HepG2 (cell line): ENCODE data around the gene TAF6L. TPM values are rescaled to one million over a fixed set of nuclear protein-coding genes. Genes with fewer than 3 reads are reported as not detected.

Source experiments
- ATF7-NPFF ChIP-seq: sonication (generic); formaldehyde crosslinking; IDR thresholded peaks from 2 replicates; pipeline ENCODE4 v1.8.1; 2023; ENCODE audit warnings: mild to moderate bottlenecking, low read depth, missing genetic modification reagents, moderate library complexity
- E2F2 ChIP-seq: sonication (generic); formaldehyde crosslinking; IDR thresholded peaks from 2 replicates; pipeline ENCODE4 v1.4.0; 2020; ENCODE audit warnings: missing genetic modification reagents, borderline replicate concordance
- HOXD1 ChIP-seq: sonication (generic); formaldehyde crosslinking; IDR thresholded peaks from 2 replicates; pipeline ENCODE4 v1.5.0; 2020; ENCODE audit warnings: missing genetic modification reagents
- JUN ChIP-seq: sonication (generic); formaldehyde crosslinking; IDR thresholded peaks from 2 replicates; pipeline ENCODE4 v1.4.0; 2020; ENCODE audit warnings: mild to moderate bottlenecking, missing genetic modification reagents
- LRRFIP1 ChIP-seq: sonication (generic); formaldehyde crosslinking; conservative IDR thresholded peaks from 2 replicates; pipeline ENCODE4 v1.4.0; 2020; ENCODE audit warnings: missing genetic modification reagents
- REST ChIP-seq, 2 experiments: IDR thresholded peaks; 2 replicates each; pipeline ENCODE4 v1.6.1; 2011 to 2012; ENCODE audit warnings: low read length in 2 of 2, borderline replicate concordance in 1 of 2, low read depth in 1 of 2, mild to moderate bottlenecking in 1 of 2, moderate library complexity in 1 of 2
- ZBTB8A ChIP-seq: sonication (generic); formaldehyde crosslinking; IDR thresholded peaks from 2 replicates; pipeline ENCODE4 v1.4.0; 2020; ENCODE audit warnings: mild to moderate bottlenecking, low read depth, missing genetic modification reagents, borderline replicate concordance
- ZFP37 ChIP-seq: sonication (generic); formaldehyde crosslinking; IDR thresholded peaks from 2 replicates; pipeline ENCODE4 v1.4.0; 2020; ENCODE audit warnings: missing genetic modification reagents, borderline replicate concordance
- ZNF503 ChIP-seq: sonication (generic); formaldehyde crosslinking; IDR thresholded peaks from 2 replicates; pipeline ENCODE4 v1.4.0; 2020; ENCODE audit warnings: missing genetic modification reagents
- ZNF550 ChIP-seq: sonication (generic); formaldehyde crosslinking; IDR thresholded peaks from 2 replicates; pipeline ENCODE4 v1.4.0; 2020; ENCODE audit warnings: mild to moderate bottlenecking, missing genetic modification reagents, borderline replicate concordance
- ZNF7 ChIP-seq: IDR thresholded peaks from 2 replicates; pipeline ENCODE4 v1.6.1; 2016; ENCODE audit warnings: missing biosample characterization, missing genetic modification reagents
- ZNF703 ChIP-seq: sonication (generic); formaldehyde crosslinking; IDR thresholded peaks from 2 replicates; pipeline ENCODE4 v1.5.1; 2020; ENCODE audit warnings: missing genetic modification reagents, mild to moderate bottlenecking, moderate library complexity, borderline replicate concordance
- ZNF839 ChIP-seq: sonication (generic); formaldehyde crosslinking; IDR thresholded peaks from 2 replicates; pipeline ENCODE4 v1.4.0; 2020; ENCODE audit warnings: missing genetic modification reagents, mild to moderate bottlenecking, borderline replicate concordance
- ZSCAN29 ChIP-seq: sonication (generic); formaldehyde crosslinking; conservative IDR thresholded peaks from 2 replicates; pipeline ENCODE4 v1.4.0; 2020; ENCODE audit warnings: mild to moderate bottlenecking, missing genetic modification reagents
- polyA plus RNA-seq, 8 experiments: library from polyadenylated mRNA; depleted of rRNA in 3 of 8; stranded (reverse) in 7 of 8; unstranded in 1 of 8; fragments of >200 nt; fragmentation: Illumina TruSeq in 4 of 8; extraction: Trizol in 4 of 8; gene quantifications; 2 replicates each; pipeline versions ENCODE4 v1.2.1 to v1.2.3, GENCODE V29; 2011 to 2016; ENCODE audit warnings: low read depth in 4 of 8, missing spikeins in 1 of 8, mixed read lengths in 1 of 8; ENCODE audit not compliant: insufficient read depth in 1 of 8
- total RNA-seq, 5 experiments: library from RNA; depleted of rRNA; stranded (reverse); fragments of >200 nt; fragmentation: Illumina TruSeq; extraction: Trizol; gene quantifications; 2 replicates each; pipeline ENCODE4 v1.2.3, GENCODE V29; 2016; ENCODE audit warnings: low read depth in 1 of 5
- TF ChIP-seq, protein P1 (sequence below): sonication (generic); formaldehyde crosslinking; IDR thresholded peaks from 2 replicates; pipeline ENCODE4 v1.4.0; 2020; ENCODE audit warnings: missing genetic modification reagents

Gene TAF6L
- total and polyA plus RNA-seq, 2 of the 13 experiments (the other 11 are each of a cell fraction or from before 2014, with no cell fraction given), result 12.6 to 19.4 TPM

DNA sequence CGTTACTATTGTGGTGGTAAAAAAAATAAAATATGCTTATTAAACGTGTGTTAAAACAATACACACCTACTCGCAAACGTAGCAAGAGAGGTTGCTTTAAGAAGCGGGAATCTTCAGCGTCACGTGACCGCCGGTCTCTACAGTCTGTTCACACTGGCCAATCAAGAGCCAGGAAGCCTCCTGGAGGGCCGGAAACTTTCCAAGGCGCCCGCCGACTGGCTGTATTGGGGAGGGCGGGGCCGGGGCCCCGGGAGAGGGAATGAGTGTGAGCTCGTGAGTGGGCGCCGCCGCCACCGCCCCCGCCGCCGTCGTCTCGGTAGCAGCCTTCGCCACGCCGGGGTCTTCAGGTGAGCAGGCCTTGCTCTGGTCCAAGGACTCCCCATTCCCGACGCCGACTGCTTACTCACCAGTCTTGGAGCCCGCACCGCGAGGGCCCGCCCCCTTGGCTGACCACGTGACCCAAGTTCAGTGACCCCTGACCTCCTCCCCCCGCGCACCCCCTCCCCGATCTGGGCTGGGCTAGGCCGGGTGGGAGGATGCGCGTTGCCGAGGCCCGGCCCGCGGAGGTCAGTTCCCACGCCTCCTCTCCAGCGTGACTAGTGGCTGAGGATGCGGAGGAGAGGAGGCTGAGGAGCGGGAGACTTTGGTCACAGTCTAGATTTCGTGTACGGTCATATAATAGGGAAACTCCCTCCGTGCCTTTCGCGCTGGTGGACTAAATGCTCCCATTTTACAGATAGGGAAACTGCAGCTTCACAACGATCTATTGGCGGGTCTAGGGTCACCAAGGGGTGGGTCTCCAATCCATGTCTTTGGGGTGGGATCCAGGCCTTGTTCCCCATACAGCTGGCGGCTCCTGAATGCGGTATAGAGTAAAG lies at the start of gene TAF6L (continued):
- TF ChIP-seq JUN (CRISPR knock-in tag) (peak; percentile 21; the same call in 1 of the 2 replicates), HOXD1 (no peak), ZNF503 (CRISPR knock-in tag) (no peak), REST (IDR thresholded peaks at IDR 0.05; ENCODE audit: borderline replicate concordance in 1 of 2, low read depth in 1 of 2, low read length in 2 of 2) (no peak), ZNF550 (CRISPR knock-in tag) (0 out of 2 replicates have a peak, but pooled peaks have one; percentile 25), ZSCAN29 (CRISPR knock-in tag) (0 out of 2 replicates have a peak, but pooled peaks have one; percentile 25), ZBTB8A (CRISPR knock-in tag) (no peak), LRRFIP1 (CRISPR knock-in tag) (no peak), E2F2 (no peak), ZNF703 (CRISPR knock-in tag) (no peak), ZNF7 (no peak), ATF7-NPFF (CRISPR knock-in tag) (no peak), ZFP37 (CRISPR knock-in tag) (no peak), ZNF839 (peak; percentile 83; the same call in 1 of the 2 replicates)
- TF ChIP-seq, protein P1, sequence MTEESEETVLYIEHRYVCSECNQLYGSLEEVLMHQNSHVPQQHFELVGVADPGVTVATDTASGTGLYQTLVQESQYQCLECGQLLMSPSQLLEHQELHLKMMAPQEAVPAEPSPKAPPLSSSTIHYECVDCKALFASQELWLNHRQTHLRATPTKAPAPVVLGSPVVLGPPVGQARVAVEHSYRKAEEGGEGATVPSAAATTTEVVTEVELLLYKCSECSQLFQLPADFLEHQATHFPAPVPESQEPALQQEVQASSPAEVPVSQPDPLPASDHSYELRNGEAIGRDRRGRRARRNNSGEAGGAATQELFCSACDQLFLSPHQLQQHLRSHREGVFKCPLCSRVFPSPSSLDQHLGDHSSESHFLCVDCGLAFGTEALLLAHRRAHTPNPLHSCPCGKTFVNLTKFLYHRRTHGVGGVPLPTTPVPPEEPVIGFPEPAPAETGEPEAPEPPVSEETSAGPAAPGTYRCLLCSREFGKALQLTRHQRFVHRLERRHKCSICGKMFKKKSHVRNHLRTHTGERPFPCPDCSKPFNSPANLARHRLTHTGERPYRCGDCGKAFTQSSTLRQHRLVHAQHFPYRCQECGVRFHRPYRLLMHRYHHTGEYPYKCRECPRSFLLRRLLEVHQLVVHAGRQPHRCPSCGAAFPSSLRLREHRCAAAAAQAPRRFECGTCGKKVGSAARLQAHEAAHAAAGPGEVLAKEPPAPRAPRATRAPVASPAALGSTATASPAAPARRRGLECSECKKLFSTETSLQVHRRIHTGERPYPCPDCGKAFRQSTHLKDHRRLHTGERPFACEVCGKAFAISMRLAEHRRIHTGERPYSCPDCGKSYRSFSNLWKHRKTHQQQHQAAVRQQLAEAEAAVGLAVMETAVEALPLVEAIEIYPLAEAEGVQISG (CRISPR knock-in tag), result peak; percentile 67
